Gastrocnemius medialis (tissue), 4 donors: ENCODE results near the gene SIDT1.

Experiments
- CTCF ChIP-seq, 5 experiments: fragments of 450-650 bp in 3 of 5; fragments of 200-600 bp in 2 of 5; sonication (generic) in 2 of 5; IDR thresholded peaks in 4 of 5; conservative IDR thresholded peaks in 1 of 5; 1 replicate in 4 of 5; 2 replicates in 1 of 5; pipeline ENCODE4 v1.5.1; 2016 to 2019; ENCODE audit warnings: antibody characterized with exemption in 5 of 5, mild to moderate bottlenecking in 3 of 5, moderate library complexity in 3 of 5
- POLR2A ChIP-seq, 2 donors: fragments of 450-650 bp; IDR thresholded peaks; one replicate each; pipeline ENCODE4 v1.6.1; 2017; ENCODE audit warnings: antibody characterized with exemption in 2 of 2, mild to moderate bottlenecking in 2 of 2, moderate library complexity in 2 of 2

DNA sequence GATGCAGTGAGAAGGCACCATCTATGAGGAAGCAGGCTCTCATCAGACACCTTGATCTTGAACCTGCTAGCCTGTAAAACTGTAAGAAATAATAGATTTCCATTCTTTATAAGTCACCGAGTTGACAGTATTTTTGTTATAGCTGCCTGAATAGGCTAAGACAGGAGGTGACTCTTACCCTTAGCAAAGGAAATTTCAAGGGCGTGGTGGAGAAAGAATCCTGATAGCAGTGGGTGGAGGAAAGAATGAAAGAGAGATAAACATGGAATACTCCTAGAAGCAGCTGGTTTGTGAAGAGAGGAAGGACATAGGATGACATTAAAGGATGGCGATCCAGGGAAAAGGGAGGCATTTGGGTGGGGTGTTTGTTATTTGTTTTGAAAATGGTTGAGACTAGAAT is 41.4 kb downstream of the SIDT1 start:
- no peak for TF ChIP-seq CTCF (IDR thresholded peaks at IDR 0.05 in 4 of 5, conservative IDR thresholded peaks at IDR 0.05 in 1 of 5)
- no peak for TF ChIP-seq POLR2A (IDR thresholded peaks at IDR 0.05)
